ENCODE measurements around the gene PDZD8. TPM values are rescaled to one million over a fixed set of nuclear protein-coding genes. Genes with fewer than 3 reads are reported as not detected.
"Not testable (repeated sequence)": the region's sequence is repeated elsewhere in the genome, so short reads cannot be mapped to it uniquely, and the experiment has no call there.

PDZD8 gene
- polyA plus RNA-seq, 3 donors, result 39.7 to 46.1 (median 41.1) TPM

DNA sequence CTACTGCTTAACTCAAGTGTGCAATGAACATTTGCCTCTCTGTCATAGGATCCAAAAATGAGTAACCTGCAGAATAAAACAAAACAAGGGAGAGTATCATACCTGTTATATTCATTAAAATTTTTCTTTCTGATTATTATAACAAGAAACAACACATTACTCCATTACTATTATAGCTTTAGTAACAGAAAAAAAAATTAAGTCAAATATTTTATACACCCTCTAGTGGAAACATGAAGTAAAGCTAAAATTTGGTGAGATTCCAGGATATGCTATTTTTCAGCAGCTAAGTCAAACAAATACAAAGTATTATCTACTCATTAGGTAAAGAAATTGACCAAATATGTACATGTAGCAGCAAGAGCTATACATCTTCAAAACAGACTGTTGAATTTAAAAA lies 56.3 kb downstream of the PDZD8 start:
- DNase-seq (ENCODE audit: extremely low read depth in 1 of 11, low read depth in 9 of 11, low spot score in 4 of 11), result no peak

DNA sequence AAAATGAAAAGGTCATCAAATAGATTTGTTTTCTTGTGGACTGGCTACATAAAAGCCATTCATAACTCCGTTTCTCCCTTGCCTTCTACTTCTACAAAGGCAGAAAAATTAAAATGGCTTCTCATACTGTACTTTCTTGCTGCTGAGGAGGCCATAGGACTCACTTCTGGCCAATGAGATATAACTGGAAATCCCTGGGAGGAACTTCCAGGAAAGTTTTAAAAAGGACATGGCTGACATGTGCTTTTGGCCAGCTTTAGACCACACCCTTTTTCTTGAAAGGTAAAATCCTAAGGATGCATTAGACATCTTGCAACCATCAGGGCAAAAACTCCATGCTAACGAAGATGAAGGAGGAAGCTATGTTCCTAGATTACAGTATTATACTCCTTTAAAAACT lies 58.5 kb downstream of the PDZD8 start:
- no peak for DNase-seq (ENCODE audit: extremely low read depth in 1 of 11, low read depth in 9 of 11, low spot score in 4 of 11)

DNA sequence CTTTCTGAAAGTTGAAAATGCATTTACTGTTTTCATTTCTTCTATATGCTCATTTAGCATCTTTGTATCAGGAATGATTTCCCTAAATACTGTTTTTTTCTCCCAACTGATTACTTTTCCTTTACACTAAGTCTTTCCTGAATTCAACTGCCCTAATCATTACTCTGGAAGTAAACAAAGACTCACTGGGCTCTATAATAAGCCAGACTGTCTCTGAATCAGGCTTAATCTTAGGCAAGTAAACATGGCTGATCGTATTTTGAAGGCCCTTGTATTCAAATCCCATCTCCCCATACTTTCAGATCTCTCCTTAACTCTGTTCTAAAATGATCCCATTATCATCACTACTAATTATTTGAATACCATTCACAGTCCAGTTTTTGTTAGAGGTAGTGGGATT lies 61.6 kb downstream of the PDZD8 start:
- no peak for DNase-seq (ENCODE audit: extremely low read depth in 1 of 11, low read depth in 9 of 11, low spot score in 4 of 11)

DNA sequence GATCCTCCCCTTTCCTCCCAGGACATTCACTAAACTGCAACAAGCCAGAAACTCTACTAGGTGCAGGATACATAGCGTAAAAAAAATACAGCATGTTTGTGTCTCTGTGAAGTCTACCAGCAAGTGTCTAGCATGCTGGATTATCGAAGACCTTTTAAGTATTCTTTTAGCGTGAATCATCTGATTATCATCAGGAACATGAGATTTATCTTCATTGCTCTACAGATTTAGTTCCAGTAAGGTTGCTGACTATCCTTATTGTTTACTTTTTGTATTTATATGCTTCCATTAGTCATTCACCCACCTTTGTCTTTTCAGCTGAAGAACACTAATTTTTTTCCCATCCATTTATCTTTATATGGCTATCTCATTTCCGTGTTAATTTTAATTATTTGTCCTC lies 62.8 kb downstream of the PDZD8 start:
- DNase-seq (ENCODE audit: extremely low read depth in 1 of 11, low read depth in 9 of 11, low spot score in 4 of 11), result no peak

DNA sequence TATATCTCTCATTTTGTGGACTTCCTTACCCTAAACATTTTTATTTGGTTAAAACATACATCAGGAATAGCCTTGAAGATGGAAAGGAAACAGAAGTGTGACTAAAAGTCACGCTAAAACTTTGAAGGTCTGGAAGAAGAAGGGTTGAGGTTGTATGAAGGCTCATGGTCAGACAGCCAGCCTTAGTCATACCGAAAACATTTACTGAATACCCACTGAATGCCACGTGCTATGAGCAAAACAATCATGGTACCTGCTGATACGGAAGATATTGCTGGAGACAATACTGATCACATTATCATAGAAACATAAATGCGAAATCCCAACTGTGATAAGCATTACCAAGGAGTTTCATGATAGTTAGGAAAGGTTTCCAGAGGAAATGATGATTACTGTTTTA lies 64.0 kb downstream of the PDZD8 start:
- no peak for DNase-seq (ENCODE audit: extremely low read depth in 1 of 11, low read depth in 9 of 11, low spot score in 4 of 11)

DNA sequence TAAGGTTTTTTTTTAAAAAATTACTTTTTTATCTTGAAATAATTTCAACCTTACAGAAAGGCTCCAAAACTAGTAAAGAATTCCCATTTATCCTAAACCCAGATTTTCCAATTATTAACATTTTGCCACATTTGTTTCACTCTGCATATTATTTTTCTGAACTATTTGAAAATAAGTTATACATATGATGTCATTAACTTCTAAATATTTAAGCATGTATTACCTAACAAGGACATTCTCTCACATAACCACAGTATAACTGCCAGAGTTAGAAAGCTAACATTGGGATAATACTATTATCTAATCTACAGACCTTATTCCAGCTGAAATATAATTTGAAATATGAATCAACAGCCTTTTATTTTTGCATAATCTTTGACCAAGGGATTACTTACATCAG lies 68.6 kb downstream of the PDZD8 start:
- DNase-seq (ENCODE audit: extremely low read depth in 1 of 11, low read depth in 9 of 11, low spot score in 4 of 11), result no peak

DNA sequence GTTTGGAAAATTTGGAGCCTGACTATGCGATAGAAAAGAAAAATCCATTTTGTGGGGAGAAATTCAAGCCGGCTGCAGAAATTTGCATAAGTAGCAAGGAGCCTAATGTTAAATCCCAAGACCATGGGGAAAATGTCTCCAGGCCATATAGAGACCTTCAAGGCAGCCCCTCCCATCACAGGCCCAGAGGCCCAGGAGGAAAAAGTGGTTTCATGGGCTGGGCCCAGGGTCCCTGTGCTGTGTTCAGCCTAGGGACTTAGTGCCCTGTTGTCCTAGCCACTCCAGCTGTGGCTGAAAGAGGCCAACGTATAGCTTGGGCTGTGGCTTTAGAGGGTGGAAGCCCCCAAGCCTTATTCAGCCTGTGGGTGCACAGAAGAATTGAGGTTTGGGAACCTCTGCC lies 71.8 kb downstream of the PDZD8 start:
- not testable (repeated sequence) for DNase-seq (ENCODE audit: extremely low read depth in 1 of 11, low read depth in 9 of 11, low spot score in 4 of 11)

DNA sequence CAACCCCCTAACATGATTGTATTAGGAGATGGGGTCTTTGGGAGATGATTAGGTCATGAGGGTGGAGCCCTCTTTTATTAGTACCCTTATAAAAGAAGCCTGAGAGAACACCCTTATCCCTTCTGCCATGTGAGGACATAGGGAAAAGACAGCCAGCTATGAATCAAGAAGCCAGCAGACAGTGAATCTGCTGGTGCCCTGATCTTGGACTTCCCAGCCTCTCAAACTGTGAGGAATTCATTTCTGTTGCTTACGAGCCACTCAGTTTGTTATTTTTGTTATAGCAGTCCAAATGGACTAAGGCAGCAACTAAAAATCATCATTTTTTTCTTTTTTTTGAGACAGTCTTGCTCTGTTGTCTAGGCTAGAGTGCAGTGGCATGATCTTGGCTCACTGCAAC lies 74.6 kb downstream of the PDZD8 start:
- DNase-seq (ENCODE audit: extremely low read depth in 1 of 11, low read depth in 9 of 11, low spot score in 4 of 11), result no peak

DNA sequence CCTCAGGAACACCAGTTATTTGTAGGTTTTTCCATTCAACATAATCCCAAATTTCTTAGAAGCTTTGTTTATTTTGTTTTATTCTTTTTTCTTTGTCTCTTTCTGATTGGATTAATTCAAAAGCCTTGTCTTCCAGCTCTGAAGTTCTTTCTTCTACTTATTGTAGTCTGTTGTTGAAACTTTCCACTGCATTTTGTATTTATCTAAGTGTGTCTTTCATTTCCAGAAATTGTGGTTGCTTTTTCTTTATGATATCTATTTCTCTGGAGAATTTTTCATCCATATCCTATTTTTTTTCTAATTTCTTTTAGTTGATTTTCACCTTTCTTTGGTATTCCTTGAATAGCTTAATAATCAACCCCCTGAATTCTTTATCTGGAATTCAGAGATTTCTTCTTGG lies 75.8 kb downstream of the PDZD8 start:
- DNase-seq (ENCODE audit: extremely low read depth in 1 of 11, low read depth in 9 of 11, low spot score in 4 of 11), result no peak

DNA sequence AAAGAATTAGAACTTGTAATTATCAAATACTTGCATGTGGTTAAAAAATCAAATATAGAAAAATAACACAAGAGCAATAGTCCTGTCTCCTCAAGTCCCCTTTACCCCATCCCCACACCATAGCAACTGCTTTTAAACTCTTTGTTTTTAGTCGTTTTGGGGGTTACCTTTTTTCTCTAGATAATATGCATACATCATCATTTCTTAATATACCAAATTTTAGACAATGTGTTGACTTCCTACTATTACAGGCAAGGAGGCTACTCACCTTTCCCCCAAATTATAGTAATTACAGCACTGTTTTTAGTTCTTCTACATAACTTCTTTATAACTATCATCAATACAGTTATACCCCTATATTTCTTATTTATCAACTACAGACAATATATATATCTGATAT lies 77.0 kb downstream of the PDZD8 start:
- no peak for DNase-seq (ENCODE audit: extremely low read depth in 1 of 11, low read depth in 9 of 11, low spot score in 4 of 11)

DNA sequence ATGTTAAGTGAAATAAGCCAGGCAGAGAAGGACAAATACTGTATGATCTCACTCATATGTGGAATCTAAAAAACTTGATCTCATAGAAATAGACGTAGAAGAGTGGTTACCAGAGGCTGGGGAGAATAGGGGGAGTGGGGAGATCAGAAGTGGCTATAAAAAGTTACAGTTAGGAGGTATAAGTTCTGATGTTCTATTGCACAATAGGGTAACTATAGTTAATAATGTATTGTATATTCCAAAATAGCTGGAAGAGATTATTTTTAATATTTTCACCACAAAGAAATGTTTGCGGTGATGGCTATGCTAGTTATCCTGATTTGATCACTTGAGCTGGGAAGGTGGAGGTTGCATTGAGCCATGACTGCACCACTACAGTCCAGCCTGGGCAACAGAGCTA lies 80.5 kb downstream of the PDZD8 start:
- DNase-seq (ENCODE audit: extremely low read depth in 1 of 11, low read depth in 9 of 11, low spot score in 4 of 11), result no peak

DNA sequence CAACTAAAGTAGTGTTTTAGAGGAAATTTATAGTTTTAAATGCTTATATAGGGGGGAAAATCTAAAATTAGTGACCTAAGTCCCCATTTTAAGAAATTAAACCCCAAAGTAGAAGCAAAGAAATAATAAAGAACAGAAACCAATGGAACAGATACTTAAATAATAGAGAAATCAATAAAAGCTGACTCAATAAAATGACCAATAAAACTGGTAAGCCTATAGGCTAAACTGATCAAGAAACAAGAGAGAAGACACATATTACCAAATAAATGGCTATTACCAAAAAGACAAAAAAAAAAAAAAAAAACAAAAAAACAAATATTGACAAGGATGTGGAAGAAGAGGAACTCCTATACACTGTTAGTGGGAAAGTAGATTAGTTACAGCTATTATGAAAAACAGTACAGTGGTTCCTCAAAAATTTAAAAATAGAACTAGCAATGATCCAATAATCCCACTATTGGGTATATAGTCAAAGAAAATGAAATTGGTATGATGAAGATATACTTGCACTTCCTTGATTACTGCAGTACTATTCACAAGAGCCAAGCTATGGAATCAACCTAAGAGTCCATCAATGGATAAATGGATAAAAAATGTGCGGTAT lies 81.1 kb downstream of the PDZD8 start:
- no peak for DNase-seq (ENCODE audit: extremely low read depth in 1 of 11, low read depth in 9 of 11, low spot score in 4 of 11)

DNA sequence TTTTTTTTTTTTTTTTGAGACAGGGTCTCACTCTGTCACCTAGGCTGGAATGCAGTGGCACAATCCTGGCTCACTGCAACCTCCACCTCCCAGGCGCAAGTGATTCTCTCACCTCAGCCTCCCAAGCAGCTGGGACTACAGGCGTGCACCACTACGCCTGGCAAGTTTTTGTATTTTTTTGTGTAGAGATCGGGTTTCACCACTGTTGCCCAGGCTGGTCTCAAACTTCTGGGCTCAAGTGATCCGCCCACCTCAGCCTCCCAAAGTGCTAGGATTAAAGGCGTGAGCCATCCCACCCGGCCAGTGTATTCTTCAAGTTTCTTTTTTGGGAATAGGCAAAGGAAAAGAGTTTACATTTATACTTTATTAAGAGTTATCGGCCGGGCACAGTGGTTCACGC lies 84.4 kb downstream of the PDZD8 start:
- DNase-seq (ENCODE audit: extremely low read depth in 1 of 11, low read depth in 9 of 11, low spot score in 4 of 11), result not testable (repeated sequence)

DNA sequence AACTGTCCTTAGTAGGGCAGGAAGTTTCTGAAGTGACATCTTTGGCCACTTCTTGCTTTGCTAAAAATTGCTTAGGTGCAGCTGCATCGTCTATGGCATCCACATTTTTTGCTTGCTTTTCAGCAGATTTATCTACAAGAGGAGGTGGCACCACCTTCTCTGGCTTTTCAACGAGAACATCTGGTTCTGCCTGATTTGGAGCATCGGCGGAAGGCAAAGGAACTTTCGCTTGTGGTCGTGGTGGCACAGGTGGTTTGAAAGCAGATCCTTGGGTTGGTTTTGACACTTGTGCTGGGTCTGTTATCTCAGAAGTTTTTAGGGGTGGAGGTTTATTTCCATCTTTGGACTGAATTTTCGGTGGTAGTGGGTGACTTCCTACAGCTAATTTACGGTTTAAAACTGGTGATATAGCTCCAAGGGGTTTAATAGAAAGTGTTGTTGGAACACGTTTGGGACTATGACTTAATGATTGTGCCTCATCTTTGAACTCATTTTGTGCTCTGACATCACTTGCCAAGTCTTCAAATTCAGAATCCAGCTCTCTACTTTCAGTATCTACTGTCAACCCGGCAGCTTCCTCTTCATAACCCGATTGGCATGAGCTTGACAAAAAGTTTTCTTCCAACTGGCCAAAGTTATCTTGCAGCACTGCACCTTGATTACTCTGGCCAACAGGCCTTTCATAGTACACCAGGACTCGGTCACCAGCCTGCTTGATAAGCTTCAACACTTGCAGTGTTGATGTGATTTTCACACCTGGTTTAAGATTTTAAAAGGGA lies 90.3 kb downstream of the PDZD8 start:
- DNase-seq (ENCODE audit: extremely low read depth in 1 of 11, low read depth in 9 of 11, low spot score in 4 of 11), result no peak

DNA sequence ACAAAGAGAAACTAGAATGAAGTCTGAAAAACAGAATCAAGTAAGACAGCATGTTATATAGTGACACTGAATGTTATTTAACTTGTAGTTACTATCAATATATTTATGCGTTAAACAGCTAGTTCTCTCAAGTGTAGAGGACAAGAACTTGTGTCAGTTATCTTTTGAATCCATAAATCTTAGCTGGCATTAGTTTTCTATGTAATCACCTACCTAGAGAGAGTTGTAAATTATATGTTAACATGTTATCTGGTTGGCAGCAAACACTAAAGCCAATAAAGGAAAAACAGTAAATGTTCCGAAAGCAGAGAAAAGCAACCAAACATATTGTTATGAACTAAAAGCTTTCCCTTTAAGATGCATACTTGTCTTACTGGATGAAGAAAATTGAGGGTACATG lies 97.6 kb downstream of the PDZD8 start:
- no peak for DNase-seq (ENCODE audit: extremely low read depth in 1 of 11, low read depth in 9 of 11, low spot score in 4 of 11)

DNA sequence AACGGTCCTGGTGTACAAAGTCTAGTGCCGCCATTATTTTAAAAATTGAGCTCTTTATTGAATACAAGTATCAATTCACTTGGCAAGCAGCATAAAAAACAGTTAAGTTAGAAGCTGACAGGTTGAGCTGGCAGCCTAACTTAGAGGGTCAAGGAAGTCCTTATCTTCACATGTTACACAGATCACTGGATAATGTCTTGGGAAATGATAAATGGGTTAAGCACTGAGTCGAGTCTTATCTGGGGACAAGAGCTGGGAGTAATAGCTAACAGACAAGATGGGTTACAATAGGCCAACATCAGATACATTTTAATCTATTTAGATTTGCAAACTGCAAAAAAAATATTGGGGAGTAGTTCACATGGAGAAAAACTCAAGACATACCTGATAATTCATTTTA lies 100.1 kb downstream of the PDZD8 start:
- DNase-seq (ENCODE audit: extremely low read depth in 1 of 11, low read depth in 9 of 11, low spot score in 4 of 11), result no peak

DNA sequence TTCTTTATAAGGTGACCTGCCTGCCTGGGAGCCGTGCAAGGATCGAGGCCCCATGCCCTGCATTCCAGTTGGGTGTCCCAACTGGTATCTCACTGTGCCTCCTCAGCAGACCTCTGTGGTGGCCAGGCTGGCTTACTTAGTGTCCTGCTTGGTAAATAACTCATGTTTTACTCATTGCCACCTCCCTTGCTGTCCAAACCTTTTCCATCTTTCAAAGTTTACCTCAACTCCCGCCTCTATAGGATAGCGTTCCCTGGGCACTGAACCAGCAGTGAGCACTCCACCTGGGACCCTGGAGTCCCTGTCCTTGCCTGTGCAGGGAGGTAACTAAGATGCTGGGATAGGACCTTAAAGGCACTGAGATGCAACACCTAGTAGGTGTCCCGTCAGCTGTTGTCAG lies 100.7 kb downstream of the PDZD8 start:
- no peak for DNase-seq (ENCODE audit: extremely low read depth in 1 of 11, low read depth in 9 of 11, low spot score in 4 of 11)

DNA sequence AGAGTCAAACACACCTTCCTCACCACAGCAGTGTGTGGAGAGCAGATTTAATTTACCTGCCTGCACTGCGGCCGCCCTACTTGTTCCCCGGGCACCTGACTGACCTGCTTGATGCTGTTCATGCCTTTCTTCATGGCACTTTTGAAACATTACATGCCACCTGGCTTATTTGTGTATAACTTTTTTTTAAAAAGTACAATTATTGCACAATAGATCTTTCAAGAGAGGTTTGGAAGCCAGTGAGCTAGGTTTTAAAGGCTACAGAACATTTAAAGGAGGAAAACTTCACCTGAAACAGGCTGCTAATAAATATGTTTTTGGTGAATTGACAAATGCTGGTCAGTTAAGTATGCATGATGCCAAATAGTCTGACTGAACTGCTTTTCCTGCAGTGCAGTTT lies 101.3 kb downstream of the PDZD8 start:
- DNase-seq (ENCODE audit: extremely low read depth in 1 of 11, low read depth in 9 of 11, low spot score in 4 of 11), result no peak

DNA sequence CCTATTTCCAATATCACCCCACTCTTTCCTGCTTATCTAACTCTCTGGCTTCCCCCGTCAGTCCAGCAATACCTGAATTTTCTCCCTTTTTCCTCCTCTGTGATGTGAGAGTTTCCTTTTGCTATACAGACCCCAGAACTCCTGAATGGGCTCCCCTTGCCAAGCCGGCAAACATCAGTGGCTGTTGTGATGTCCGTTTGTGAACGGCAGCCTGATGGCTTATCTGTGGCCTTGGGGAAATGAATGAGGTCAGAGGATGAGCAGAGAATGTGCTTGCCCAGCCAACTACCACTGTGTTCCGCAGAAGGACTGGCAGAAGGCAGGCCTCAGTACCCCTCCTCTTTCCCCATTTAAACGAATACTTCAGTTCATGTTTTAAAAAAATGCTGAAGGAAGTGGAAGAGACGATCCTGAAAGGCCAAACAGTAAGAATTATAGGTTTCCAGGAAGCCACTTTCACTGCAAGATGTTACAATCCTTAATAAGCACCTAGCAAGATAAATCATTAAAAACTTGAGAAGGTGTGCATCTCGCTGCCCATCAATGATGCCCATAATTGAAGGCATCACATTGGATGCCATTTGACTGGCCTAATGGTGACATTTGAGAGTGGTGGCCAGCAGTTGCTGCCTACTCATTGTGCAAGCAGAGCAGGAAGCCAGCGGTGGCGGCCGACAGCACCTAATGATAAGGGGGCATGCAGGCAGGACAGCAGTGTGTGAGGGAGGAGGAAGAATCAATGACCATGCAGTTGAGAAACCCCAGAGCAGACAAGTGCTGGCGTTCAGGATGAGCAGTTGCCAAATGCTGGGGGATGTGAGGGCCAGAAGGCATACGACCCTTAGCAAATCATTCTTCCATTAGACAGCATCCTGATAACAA lies 102.8 kb downstream of the PDZD8 start:
- no peak for DNase-seq (ENCODE audit: extremely low read depth in 1 of 11, low read depth in 9 of 11, low spot score in 4 of 11)

DNA sequence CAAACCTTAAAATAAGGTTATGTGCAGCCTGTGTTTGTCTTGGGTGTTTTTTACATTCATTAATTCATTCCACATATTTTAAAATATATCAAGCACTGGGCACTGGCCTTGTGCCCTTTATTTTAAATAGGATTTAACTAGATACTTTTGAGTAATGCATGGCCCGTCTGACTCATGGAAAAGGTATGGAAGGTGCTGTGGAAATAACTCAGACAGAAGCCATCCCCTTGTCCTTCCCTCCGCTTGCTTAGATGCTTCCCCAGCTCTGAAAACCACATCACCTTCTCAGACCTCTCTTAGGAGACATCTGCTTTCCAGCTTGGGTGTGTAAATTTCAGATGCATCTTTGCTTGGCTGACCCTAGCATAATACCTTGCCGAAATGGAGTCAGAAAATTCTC lies 103.8 kb downstream of the PDZD8 start:
- DNase-seq (ENCODE audit: extremely low read depth in 1 of 11, low read depth in 9 of 11, low spot score in 4 of 11), result no peak
